NK-92 (cell line): Measurements from ENCODE around the gene WDR75.
"Not testable (repeated sequence)": the region's sequence is repeated elsewhere in the genome, so short reads cannot be mapped to it uniquely, and the experiment has no call there.

Experiments used
- DNase-seq: peaks from one replicate; lab custom pipeline; 2025; ENCODE audit not compliant: unreplicated experiment; lab: John Stamatoyannopoulos, UW

The WDR75 gene

DNA sequence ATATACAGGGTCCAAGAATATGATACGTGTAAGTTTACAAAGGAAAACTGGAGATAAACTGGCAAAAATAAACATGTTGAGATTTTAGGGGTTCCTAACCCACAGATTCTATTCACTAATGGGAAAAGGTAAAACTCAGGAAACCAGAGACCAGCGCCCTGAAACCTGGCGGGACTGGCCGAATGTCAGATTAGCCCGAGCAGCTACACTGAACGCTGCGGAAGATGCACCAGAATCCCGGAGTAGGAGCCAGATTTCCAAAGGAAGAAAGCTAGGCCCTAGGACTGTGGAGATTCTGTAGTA lies 679 bp upstream of the WDR75 start:
- DNase-seq: no peak

- no peak for DNase-seq
Observed at GRCh38 chr2:189441709-189442074, 418 bp downstream of the WDR75 start.

DNA sequence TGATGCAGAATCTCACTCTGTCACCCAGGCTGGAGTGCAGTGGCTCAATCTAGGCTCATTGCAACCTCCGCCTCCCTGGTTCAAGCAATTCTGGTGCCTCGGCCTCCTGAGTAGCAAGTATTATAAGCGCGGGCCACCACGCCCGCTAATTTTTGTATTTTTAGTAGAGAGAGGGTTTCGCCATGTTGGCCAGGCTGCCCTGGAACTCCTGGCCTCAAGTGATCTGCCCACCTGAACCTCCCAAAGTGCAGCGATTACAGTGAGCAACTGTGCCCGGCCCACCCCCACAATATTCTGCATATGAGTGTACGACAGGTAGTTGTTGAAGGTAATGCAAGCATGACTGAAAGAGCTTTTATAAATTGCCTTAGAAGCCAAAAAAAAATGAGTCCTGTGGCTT lies 1.2 kb downstream of the WDR75 start:
- DNase-seq: no peak

GRCh38 chr2:189444322-189444721 lies 3.0 kb downstream of the WDR75 start:
- no peak for DNase-seq

- no peak for DNase-seq
Observed at GRCh38 chr2:189446780-189447179, 5.5 kb downstream of the WDR75 start.

DNA sequence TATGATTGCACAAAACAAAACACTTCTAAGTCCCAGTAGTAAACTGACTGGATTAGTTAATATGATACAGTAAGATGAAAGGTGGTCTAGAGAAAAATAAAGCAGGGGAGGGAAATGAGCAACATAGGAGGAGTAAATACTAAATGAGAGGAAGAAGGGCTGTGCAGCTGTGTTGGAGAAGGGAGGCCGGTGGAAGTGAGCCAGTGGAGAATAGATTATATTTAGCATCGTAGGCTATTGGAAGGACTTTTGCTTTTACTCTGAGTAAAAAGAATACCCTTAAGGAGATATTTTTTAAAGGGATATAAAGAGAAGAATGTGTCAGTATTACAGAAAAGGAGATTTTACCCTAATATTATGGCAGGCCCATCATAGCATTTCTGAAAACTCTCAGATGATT lies 12.7 kb downstream of the WDR75 start:
- no peak for DNase-seq

GRCh38 chr2:189465076-189465475 lies 23.8 kb downstream of the WDR75 start:
- no peak for DNase-seq

GRCh38 chr2:189465478-189465877 lies 24.2 kb downstream of the WDR75 start:
- no peak for DNase-seq

DNA sequence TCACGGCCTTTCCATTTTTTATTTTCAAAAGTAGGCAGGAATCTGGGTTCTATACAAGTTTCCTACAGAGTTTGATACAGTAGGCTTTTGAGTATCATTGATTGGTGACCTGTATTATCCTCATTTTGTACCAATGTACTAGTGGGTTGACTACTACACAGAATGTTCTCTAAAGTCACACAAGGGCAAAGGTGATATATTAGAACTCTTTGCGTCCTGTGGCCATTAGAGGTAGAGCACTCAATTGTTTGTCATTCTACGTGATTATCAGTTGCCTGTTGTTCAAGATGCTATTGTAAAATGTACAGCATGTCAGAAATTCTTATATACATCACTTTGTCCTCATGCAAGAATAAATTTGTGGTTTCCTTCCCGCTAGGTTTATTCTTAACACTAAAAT lies 24.8 kb downstream of the WDR75 start:
- DNase-seq: no peak

DNA sequence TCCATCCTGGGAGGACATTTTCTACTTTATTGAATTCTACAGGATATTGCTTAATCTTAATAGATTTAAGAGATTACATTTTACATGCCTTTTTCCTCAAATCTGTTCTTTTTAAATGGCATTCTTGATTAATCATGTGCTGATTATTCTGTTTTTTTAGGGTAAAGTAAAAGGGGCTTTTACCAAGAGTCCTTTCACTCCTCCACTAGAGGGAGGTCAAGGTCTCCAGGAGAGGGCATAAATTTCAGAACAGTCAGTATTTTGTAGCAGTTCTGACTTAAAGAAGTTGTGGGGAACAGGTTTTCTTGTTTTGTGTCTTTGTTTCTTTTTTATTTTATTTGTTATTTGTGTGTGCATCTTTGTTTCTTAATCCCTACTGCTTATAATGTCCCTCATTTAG lies 25.4 kb downstream of the WDR75 start:
- no peak for DNase-seq

GRCh38 chr2:189467160-189467559 lies 25.9 kb downstream of the WDR75 start:
- no peak for DNase-seq

DNA sequence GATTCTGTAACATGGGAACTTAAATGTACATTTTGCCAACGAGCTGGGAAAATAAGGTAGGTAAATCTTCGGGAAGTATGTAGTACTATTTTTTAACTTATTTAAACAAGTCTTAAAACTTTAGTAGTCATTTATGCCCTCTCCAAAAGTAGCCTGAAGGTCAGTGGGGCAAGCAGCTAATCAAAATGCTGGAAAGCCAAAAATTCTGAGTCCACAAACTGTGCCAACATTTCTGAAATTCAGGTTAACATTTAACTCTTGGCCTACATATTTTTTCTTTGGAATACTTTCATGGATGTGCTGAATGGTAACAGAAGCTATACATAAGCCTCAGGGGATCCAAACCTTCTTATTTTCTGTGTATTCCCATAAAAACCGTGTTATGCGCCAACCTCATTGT lies 26.3 kb downstream of the WDR75 start:
- no peak for DNase-seq

DNA sequence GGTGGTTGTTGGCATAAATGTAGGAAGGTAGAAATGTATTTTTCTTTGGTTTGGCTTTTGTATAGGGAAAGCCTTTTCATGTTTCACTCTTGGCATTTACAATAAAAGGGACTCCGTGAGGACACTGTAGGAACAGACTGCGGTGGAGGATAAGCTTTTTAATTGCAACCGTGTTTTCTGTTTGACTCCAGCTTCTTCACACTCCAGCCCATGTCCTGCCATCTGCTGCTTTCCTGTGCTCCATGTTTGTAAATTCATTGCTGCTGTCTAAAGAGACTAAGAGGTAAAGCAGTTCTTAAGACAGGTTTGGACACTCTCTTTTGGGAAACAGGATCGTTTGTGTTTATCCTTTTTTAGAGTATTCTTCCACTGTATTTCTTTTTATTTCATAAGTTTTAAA lies 33.3 kb downstream of the WDR75 start:
- no peak for DNase-seq

GRCh38 chr2:189477756-189478155 lies 36.5 kb downstream of the WDR75 start:
- no peak for DNase-seq

- not testable (repeated sequence) for DNase-seq
Observed at GRCh38 chr2:189478289-189478688, 37.0 kb downstream of the WDR75 start.

GRCh38 chr2:189481071-189481470 lies 39.8 kb downstream of the WDR75 start:
- no peak for DNase-seq

DNA sequence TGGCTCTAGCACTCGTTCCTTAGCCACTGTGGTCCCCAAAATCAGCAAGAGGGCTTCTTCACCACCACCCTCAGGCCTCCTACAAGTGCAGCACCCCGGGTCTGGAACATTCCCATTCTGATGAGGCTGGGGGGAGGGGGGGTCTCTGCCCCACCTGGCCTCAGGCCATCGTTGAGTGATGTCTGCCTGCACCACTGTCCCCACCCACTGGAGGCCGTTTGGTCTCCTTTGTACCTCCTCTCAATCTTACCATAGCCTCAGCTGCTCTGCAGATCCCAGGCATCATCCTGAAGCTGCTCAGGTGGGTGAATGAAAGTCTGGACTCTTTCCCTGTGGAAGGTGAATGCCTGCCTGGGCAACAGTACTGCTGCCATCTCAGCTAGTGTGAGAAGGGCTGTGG lies 42.3 kb downstream of the WDR75 start:
- DNase-seq: no peak

GRCh38 chr2:189483980-189484740 lies 42.9 kb downstream of the WDR75 start:
- DNase-seq: no peak

DNA sequence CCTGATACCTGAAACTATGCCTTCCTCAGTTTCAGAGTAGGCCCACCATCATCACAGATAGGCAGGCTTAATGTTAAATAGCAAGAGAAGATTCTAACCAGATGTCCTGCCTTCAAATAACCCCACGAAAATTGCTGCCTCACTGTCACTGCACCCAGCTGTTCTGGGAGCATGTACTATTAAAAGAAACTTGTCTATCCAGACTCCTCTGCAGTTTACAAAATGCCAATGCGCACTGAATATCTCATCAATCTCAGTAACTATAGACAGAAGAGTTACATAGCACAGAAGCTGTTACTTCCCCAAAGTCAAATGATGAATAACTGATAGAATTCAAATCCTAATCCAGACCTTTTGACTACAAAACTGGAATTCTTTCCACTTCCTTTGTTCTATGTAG lies 43.9 kb downstream of the WDR75 start:
- no peak for DNase-seq

DNA sequence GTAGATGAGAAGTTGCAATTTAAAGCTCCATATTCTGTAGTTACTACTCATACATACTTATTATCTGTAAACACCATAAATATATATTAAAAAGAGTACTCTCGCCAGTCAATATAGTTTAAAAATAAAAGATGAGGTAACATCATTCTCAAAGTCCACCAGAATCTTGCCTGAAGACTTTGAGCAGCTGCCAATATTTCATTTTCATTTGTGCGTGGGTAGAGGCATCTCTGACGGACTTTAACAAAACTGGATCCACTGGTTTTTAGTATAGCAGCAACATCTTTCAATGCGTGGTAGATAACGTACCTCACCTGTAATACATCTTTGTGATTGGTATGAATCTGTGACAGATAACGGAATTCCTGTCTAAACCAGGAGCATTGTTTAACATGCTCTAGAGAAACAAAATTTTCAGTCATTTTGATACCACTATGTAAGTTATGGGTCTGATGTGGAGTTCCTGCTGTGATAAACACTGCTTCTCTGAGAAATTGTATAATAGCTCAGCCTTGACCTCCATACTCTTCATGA lies 45.0 kb downstream of the WDR75 start:
- DNase-seq: no peak

GRCh38 chr2:189487283-189488007 lies 46.2 kb downstream of the WDR75 start:
- no peak for DNase-seq

- DNase-seq: no peak
Observed at GRCh38 chr2:189488008-189488310, 46.7 kb downstream of the WDR75 start.

GRCh38 chr2:189492451-189492850 lies 51.2 kb downstream of the WDR75 start:
- DNase-seq: no peak
